Limb (tissue), 2 donors: ENCODE results near the gene LRRC27.

ENCODE experiments used
- DNase-seq, 2 donors: peaks; one replicate each; pipeline ENCODE4 v3.0.0-alpha.2; 2016; ENCODE audit errors: extremely low spot score in 2 of 2

Gene LRRC27

DNA sequence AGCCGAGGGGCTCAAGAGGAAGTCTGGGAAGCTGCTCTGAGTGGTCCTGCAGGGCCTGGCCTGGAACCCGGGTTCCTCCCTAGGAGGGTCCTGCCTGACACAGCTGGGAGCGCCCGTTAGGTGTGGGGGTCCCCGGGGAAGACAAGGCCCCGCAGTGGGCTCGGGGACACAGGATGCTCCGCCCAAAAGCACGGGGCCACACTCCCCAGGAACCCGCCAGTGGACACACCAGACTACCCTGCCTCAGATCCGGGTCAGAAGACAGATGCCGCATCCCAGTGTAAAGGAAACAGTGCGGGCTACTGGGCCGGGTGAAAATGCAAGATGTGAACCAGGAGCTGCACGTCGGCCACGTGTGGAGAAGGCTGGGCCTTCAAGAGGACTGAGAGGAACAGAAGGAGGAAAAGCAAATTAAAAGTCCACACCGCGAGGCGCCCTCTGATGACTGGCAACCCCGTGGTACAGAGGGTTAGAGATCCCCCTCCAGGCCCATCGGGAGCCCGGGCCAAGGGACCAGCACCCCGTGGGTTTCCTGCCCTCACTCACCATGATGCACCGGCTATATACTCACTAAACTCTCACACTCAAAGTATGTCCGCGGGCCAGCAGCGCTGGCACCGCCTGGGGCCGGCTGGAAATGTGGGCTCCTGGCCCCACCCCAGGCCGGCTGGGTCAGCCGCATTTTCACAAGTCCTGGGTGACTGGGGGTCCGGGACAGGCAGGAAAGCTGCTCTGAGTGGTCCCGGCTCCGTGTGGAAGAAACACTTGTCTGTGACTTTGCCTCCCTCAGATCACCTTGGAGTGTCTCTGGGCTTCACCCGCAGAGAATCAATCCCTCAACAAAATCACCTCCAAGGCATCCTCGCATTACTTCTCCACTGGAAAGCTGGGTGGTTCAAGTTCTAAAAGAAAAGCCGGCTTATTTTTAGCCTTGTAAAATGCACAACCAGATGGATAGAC lies 30.3 kb upstream of the LRRC27 start:
- peak in 1 of 2 donors; percentile 10 for DNase-seq

DNA sequence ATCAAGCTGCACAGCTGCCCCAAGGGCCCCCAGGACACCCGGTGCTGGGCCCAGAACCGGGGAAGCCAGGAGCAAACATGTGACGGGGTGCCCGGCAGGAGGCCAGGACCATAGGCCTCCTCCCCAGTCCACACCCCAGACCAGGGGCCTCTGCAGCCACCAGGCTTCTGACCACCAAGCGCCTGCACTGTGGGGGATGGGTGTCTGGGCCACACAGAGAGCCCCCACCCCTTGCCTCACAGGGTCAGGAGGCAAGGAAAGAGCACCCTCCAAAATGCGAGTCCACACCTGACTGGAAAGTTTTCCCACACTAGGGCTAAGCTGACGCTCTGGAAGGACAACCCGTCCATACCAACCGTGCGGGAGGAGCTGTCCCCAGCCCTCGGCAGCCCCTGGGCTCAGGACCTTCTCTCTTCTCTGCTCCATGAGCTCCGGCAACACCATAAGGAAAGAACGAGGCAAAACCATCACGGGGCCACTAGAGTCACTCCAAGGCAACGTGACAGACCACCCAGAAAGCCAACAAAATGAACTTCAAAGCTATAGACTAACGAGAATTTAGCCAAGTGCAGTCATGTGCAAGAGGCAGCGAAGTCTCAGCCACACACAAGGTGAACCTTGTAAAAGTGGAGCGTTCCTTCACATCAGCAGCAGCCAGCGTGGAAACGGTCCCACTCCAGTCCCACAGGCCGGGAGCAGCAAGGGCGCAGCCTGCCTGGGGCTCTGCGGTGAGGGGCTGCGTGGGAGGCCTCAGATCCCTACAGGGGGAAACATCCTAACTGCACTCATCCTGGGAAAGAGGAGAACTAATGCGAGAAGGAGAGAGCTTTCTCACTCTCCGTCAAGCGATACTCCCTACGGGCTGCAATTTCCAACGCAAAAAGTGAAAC lies 29.3 kb upstream of the LRRC27 start:
- peak in 1 of 2 donors; percentile 26 for DNase-seq

DNA sequence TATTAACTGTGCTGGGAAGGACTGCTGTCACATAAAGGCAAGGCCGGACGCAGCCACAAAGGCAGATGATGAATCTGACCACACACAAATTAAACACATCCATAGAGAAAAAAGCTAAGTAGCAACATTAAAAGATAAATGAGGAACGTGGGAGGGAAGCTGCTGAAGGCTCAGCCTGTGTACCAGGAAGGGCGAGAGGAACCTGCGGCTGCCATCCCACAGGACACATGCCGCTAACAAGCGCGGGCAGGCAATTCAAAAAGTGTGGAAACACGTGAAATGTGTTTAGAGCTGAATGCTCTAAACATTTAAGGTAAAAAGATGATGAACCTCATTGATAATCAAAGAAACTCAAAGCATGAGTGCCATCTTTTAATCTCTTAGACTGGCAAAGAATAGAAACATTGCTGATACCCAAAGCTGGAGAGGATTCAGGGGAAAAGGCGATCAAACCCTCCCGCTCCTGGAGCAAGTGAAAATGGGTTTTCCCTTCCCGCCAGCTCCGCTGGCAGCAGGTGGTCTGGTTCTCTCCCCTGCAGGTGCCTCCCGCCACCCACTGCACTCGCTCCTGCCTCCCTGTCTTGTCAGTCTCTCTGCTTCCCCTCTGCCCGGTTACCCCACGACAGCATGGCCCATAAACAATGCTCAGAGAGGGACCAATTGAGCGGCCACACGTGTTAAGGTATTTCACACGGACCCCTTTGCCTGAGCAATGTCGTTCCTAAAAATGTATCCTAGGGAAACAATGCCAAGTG lies 28.5 kb upstream of the LRRC27 start:
- DNase-seq, result no peak

DNA sequence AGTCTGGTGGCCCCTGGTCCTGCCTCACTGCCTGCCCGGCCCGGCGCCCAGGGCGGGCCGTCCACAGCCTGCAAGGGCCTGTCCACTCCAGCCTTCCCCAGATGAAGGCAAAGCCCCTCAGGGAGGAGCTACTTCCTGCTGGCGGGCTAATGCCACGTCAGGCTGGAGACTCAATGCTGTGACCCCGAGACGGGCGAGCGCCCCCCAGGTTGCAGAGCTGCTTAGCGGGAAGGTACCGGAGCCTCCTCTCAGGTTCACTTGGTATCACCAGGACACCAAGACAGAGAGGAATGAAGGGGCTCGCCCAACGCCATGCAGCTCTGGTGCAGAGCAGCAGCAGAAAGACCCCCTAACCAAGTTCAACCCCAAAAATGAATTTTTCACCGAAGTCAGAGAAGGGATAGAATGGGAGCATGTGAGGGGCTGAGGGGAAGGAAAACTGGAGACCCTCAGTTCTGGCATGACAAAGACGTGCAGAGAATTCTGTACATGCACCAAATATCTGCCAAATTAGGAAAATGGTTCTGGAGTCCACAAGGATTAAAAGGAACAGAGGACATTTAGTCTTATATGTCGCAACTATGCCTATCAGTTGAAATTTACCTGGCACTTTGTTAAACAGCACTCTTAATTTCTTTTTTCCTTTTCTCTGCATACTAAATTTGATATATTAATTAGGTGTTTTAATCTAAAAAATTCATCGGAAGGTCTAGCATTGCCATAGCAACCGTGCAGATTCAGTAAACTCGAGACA lies 27.1 kb upstream of the LRRC27 start:
- no peak for DNase-seq

DNA sequence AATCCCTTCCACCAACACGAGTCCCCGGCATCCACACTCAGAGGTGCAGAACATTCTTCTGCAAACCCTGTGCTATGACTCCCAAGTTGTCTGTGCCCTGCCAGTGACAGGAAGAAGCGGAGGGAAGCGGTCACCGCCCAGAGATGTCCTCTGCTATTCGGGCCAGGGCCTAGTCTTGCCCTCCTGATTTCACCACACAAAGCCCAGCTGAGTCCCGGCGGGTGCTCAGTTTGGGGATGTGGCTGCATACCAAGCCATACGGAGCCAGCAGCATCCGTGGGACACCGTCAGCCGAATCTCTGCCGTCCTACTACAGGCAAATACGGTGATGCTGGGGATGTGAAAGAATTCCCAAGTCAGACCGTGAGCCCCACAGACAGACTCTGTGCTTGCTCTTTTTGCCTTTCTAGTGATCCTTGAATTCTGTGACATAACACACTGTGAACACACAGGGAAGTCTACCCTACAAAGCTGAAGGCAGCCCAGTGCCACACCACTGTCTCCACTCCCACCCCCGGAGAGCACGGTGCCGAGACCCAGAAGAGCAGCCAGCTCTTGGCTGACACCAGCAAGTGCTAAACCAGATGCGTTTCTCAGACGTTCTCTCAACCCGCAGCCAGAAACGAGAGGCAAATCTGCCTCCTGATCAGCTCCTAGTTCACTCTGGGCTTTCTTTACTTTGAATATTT lies 26.2 kb upstream of the LRRC27 start:
- no peak for DNase-seq

DNA sequence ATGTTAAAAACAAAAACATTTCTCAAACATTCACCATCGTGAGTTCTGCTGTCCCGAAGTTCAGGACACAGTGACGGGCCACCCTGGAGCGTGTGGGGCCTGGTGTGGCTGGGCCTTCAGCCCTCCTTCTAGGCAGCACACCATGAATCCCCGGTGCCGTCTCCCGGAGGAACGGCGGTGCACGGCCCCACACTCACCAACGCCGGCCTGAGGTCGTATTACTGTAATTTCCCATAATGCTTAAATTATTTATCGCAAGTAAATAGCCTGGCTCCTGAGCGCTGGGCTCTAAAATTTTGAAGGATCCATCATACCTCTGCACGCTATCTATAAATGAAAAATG lies 25.7 kb upstream of the LRRC27 start:
- DNase-seq, result no peak

DNA sequence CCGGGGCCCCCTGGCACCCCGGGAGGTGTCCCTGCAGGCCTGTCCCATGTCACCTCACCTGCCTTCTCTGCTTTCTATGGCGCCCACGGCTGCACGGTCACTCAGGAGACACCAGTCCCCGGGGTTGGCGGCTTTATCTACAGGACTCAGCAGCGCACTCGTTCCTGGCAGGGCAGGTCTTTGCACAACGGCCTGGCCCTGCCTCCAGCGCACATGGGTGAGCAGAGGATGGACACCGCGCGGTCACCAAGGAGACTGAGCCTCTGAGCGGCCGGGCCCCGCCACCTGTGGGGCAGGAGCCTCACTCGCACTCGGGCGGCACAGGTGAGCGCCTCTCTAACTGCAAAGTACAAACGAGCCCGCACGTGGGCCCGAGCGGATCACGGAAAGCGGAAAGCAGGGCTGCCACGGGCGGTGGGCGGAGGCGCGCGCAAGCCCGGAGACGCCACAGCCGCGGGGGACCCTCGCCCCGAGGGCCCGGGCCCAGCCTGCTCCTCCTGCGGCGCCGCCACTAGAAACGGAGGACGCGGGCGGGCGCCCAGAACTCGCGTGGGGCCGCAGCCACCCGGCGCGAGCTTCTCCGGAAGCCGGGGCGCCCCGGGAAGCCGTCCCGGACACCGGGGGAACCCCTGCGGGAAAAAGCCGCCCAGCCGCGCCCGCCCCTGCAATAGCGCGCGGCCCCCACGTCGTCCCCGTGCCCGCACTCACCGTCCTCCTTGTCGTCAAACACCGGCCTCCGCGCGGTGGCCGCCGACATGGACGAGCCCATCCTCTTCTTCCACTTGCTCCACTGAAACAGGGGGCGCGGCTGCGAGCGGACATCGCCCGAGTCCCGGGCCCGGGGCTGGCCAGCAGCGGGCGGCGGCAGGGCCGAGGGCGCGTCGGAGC lies 24.9 kb upstream of the LRRC27 start:
- DNase-seq, result no peak

DNA sequence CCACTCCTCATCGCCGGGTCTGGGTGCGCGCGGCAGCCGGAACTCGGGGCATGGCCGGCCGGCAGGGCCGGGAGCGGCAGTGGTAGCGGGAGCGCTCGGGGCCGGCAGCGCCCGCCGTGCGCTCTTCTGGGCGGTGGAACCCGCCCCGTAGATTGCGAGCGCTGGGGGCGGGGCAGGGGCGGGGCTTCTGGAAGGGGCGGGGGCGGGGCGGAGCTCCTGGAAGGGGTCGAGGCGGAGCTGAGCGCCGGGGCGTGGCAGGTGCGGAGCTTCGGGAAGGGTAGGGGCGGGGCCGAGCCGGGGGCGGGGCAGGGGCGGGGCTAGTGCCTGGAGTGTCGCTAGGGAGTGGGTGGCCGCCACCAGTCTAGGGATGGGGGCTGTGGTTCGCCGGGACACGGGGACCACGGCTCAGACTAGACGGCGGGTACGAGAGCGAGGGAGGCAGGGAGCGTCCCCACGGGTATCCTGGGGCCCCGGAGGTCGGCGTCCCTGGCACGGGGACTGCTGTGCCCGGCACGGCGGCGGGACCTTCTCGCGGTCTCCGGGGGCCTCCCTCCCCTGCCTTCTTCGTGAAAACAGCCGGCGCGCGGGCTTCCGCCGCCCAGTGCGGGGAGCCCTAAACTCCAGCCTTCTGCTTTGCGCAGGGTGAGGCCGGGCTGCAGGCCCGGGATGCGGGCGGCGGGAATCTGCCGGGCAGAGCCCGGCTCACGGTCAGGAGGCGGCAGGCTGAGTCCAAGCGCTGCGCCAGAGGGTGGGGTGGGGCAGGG lies 24.0 kb upstream of the LRRC27 start, which contains the start of gene STK32C:
Gene STK32C, minus strand, starts transcription at position 128 of the 764 bp plus-strand sequence. Its CDS starts 117 bp downstream, at position 11.
- peak; percentile 90 to 98 for DNase-seq

DNA sequence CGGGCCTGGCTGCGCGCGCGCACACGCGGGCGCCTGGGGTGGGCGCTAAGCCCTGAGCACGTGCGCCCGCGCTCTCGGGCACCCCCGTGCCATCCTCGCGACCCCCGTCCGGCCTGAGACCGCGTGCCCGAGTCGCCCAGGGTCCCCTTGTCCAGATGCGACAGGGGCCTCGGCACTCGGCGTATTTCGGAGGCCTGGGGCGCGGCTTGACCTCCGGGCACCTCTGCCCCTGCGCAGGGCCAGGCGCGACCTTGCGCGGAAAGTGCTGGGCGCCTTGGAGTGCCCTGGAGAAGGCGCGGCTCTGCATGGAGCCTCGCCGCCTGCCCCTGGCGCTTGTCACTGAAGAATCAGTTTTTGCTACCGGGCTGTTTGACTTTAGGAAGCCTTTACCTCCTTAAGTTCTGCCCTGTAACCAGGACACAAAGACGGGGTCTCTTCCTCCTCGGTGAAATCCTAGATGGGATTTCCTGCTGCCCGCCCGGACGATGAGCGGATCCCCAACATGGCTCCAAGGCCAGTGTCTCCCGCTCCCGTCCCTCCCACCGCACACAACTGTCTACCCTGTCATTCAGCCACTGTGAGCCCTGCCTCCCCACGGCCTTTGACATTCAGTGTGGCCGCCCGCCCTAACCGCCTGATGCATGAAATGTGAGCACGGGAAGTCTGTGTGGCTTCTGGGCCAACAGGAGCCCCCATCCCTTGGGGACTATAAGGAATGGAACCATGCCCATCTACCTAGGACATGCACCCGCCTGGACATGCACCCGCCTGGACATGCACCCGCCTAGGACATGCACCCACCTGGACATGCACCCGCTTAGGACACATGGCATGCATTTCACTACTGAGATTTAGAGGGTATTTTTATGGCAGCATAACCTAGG lies 23.2 kb upstream of the LRRC27 start:
- no peak for DNase-seq

DNA sequence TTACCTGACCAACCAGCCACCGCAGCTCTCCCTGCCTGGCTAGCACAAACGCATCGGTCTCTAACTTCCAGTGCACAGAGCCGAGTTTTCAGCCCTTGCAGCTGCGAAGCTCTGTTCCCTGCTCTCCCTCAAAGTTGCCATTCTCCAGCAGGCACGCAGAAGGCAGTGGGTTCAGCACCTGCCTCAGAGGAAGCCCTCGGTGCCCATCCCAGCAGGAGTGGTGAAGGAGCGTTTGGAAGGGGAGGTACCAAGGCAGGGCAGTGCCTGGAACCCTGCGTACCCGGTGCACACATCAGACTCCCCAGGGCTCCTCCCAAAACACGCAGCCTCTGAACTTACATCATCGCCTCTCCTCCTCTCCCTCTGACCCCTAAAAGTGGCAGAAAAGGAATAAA lies 22.5 kb upstream of the LRRC27 start:
- DNase-seq, result no peak

DNA sequence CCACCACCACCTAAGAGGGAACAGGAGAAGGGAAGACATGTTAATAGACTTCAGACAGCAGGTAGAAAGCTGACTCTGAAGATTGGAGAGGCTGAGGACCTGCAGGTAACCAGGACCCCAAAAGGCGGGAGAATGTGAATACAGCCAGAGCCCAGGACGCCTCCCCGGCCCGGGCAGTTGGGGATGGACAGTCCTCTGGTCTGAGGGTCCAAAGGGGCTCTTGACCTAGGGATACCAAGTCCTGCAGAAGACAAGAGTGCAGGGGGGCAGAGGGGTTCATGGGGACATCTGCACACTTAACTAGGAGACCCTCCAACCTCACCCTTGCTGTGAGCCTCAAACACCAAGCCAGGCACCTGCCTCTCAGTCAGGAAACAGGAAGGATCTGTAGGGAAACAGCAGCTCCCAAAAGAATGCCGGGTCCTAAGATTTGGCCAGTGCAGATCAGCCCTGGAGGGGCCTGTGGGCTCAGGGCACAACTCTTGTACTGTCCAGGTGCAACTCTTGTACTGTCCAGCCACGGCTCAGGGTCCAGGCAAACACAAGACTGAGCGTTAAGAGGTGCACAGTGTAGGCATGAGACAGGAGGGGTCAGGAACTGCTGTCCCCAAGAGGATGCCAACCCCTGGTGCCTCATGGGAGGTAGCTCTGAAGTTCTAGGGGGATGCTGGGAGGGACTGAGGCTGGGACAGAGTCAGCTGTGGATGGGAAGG lies 22.0 kb upstream of the LRRC27 start:
- DNase-seq, result no peak

DNA sequence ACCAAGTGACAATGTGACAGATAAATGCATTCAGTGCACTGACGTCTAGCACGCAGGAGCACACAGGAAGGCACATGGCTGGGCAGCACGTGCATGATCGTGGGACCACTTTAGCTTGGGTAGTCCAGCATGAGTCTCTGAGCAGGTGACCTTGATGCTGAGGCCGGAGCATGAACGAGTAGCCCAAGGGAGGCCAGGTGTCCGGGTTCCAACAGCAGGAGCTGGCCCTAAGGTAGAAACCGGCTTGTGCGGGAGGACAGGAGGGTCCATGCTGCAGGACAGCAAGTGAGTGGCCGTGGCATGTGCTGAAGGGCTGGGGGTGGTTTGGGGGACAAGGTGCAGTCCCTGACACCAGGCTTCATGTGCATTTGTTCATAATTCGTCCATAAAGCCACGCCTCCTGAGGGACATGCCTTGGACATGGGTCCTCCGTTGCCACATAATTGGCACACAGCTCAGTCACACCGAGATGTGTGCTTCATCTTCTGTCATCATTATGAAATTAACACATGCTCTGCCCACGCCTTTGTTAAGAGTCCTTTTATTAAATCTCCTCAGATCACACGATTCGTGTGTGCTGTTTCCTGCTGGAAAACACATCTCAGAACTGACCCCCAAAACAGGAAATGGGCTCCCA lies 21.2 kb upstream of the LRRC27 start:
- no peak for DNase-seq

DNA sequence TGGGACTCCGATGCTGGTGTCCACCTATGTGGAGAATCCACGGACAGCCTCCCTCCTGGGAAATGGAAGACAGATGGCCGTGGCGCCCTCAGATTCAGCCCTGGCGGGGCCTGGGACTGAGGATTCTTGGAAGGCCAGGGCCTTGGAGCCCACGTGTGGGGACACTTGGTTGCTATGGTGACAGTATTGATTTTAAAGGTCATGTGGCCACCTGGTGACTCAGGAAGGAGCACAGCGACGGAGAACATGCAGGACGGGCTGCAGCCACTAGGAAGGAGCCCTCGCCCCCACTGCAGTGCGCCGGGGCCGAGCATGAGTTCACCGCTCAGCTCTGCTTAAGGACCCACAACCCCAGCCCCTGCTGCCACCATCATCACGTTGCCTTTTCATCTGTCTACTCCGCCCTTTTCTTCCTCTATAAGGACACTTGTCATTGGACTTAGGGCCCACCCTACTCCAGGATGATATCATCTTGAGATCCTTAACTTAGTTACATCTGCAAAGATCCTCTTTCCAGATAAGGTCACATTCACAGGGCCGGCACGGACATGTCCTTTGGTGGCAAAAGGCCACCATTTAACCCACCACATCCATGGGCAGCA lies 20.6 kb upstream of the LRRC27 start:
- no peak for DNase-seq

DNA sequence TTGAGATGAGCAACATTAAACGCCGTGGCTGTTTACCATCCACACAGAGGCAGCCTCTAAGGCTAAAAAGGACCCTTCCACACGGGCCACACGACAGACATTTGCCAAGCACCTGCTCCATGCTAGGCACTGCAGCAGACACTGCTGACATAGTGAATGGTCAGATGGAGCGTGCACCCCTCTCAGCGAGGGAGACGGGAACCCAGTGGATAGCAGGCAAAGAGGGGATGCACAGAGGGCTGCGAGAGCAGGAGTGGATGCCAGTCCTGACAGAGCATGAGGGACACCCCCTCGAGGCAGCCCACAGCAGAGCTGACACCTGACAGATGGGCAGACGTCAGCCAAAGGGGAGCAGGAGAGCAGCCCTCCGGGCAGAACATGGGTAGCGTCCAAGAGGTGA lies 18.7 kb upstream of the LRRC27 start:
- DNase-seq, result no peak

DNA sequence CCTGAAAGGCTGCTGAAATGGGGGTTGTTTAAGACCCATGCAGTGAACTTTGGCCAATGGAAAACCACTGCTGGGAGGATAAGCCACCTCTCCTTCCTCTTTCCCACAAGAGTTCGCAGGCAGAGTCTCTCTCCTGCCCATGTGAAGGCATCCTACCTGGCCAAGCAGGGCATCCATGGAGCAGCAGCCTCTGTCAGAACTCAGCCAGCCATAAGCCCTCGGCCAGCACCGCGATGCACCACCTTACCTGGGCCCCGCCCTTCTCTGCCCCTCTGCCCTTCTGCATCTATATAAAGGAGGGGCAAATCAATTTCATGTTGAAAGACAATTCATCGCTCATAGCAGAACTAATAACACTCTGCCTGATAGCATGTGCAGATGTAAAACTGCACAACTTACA lies 18.1 kb upstream of the LRRC27 start:
- no peak for DNase-seq

DNA sequence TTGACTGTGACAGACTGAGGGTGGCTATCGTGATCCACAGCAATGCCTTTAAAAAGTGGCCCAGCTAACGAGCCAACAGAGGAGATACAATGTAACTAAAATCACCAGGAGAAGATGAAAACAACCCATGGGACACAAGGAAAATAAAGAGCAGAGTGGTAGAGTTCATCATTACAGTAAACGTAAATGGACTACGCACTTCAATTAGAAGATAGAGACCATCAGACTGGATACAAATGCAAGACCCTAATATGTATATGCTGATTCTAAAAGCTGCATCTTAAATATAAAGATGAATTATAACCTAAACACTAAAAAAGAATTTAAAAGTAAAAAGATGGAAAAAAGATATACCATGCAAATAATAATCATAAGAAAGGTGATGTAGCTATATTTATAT lies 17.7 kb upstream of the LRRC27 start:
- no peak for DNase-seq
